ENCODE results near the gene SAYSD1.

Gene SAYSD1

DNA sequence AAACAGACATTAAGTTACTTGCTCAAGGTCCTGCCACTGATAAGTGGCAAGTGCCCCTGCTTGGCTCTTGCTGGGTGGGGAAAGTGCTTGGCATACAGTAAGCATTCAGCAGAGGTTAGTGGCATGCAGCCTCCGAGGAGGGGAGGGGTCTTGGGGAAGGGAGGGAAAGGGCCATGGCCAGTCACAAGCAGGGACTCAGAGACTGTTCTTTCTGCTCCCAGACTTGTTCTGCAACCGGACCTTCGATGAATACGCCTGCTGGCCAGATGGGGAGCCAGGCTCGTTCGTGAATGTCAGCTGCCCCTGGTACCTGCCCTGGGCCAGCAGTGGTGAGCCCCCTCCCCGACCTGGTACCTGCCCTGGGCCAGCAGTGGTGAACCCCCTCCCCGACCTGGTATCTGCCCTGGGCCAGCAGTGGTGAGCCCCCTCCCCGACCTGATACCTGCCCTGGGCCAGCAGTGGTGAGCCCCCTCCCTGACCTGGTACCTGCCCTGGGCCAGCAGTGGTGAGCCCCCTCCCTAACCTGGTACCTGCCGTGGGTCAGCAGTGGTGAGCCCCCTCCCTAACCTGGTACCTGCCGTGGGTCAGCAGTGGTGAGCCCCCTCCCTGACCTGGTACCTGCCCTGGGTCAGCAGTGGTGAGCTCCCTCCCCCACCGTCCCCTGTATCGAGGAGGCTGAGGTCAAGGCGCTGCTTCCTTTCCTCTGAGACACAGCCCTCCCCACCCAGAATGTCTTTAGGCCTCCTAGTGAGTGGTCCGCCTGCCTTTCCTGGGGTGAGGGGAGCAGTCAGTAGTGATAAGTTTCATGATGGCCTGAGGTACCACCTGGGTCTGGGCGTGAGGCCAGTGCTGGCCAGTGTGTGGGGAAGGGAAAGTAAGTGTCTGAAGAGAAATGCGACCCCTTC is 57.5 kb downstream of the SAYSD1 start:
- H2AFZ ChIP-seq (ENCODE audit: low read length) = no peak overlapping the region
- no peak overlapping the region for H3K27ac ChIP-seq (ENCODE audit: low read length)
- H3F3A ChIP-seq (ENCODE audit: insufficient read depth, low read length) = no peaks in the 10 kb centered on the region
- H4K20me1 ChIP-seq (ENCODE audit: insufficient read depth, low read length) = no peaks in the 10 kb centered on the region
- no peak overlapping the region for H3K9ac ChIP-seq (ENCODE audit: low read length)
- H3K4me1 ChIP-seq (ENCODE audit: low read length) = no peaks in the 10 kb centered on the region
- H3K4me2 ChIP-seq (ENCODE audit: low read depth, low read length) = no peak overlapping the region
- H3K4me3 ChIP-seq (ENCODE audit: low read length) = no peak overlapping the region
- no peak for DNase-seq
- no peaks in the 10 kb centered on the region for H3K79me2 ChIP-seq (ENCODE audit: low read length)
- no peaks in the 10 kb centered on the region for H3K36me3 ChIP-seq (replicated peaks; ENCODE audit: insufficient read depth, low read length)
- no peaks in the 10 kb centered on the region for H3K9me2 ChIP-seq (replicated peaks; ENCODE audit: insufficient read depth, low read length)
- H3K27me3 ChIP-seq (replicated peaks; ENCODE audit: insufficient read depth, low read length) = no peaks in the 10 kb centered on the region
- no peak for TF ChIP-seq EZH2phosphoT487 (IDR thresholded peaks at IDR 0.05; ENCODE audit: low read length)
- no peak for TF ChIP-seq EZH2 (optimal IDR thresholded peaks at IDR 0.05; ENCODE audit: low read depth, low read length)
- TF ChIP-seq CTCF (IDR thresholded peaks at IDR 0.05; ENCODE audit: low read length) = no peak
- H3K9me3 ChIP-seq (replicated peaks; ENCODE audit: insufficient read depth, low read length) = no peaks in the 10 kb centered on the region

DNA sequence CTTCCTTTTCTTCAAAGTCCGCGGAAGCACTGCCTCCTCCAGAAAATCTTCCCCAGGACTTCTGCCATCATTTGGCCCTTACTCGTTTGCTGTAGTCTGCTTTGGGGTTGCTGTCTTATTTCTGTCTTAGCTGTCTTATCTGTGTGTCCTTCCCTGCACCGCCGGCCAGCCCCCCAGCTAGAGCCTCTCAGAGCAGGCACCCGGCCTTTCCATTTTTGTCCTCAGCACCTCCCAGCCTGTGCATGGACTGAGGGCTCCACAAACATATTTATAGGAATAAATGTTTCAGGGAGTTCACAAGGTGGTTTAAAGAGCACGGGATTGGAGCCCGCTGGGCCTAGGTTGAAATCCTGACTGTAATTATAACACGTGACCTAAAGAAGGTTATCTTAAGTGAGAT is 58.3 kb downstream of the SAYSD1 start:
- H3K36me3 ChIP-seq (replicated peaks; ENCODE audit: insufficient read depth, low read length) = no peaks in the 10 kb centered on the region
- no peaks in the 10 kb centered on the region for H3K4me1 ChIP-seq (ENCODE audit: low read length)
- H3K4me2 ChIP-seq (ENCODE audit: low read depth, low read length) = no peak overlapping the region
- TF ChIP-seq EZH2 (optimal IDR thresholded peaks at IDR 0.05; ENCODE audit: low read depth, low read length) (no peak), EZH2phosphoT487 (IDR thresholded peaks at IDR 0.05; ENCODE audit: low read length) (no peak), CTCF (IDR thresholded peaks at IDR 0.05; ENCODE audit: low read length) (no peak)
- no peak overlapping the region for H2AFZ ChIP-seq (ENCODE audit: low read length)
- no peaks in the 10 kb centered on the region for H3F3A ChIP-seq (ENCODE audit: insufficient read depth, low read length)
- no peak overlapping the region for H3K27ac ChIP-seq (ENCODE audit: low read length)
- H3K9ac ChIP-seq (ENCODE audit: low read length) = no peak overlapping the region
- H3K79me2 ChIP-seq (ENCODE audit: low read length) = no peaks in the 10 kb centered on the region
- H3K9me2 ChIP-seq (replicated peaks; ENCODE audit: insufficient read depth, low read length) = no peaks in the 10 kb centered on the region
- no peaks in the 10 kb centered on the region for H3K27me3 ChIP-seq (replicated peaks; ENCODE audit: insufficient read depth, low read length)
- no peaks in the 10 kb centered on the region for H3K9me3 ChIP-seq (replicated peaks; ENCODE audit: insufficient read depth, low read length)
- no peak for DNase-seq
- H3K4me3 ChIP-seq (ENCODE audit: low read length) = no peak overlapping the region
- no peaks in the 10 kb centered on the region for H4K20me1 ChIP-seq (ENCODE audit: insufficient read depth, low read length)

GRCh38 chr6:39056191-39056590 is 58.8 kb downstream of the SAYSD1 start:
- TF ChIP-seq EZH2 (optimal IDR thresholded peaks at IDR 0.05; ENCODE audit: low read depth, low read length) = no peak
- TF ChIP-seq EZH2phosphoT487 (IDR thresholded peaks at IDR 0.05; ENCODE audit: low read length) = no peak
- no peak for TF ChIP-seq CTCF (IDR thresholded peaks at IDR 0.05; ENCODE audit: low read length)
- no peak overlapping the region for H3K4me2 ChIP-seq (ENCODE audit: low read depth, low read length)
- no peak for DNase-seq
- no peaks in the 10 kb centered on the region for H3K27me3 ChIP-seq (replicated peaks; ENCODE audit: insufficient read depth, low read length)
- no peaks in the 10 kb centered on the region for H4K20me1 ChIP-seq (ENCODE audit: insufficient read depth, low read length)
- H3K36me3 ChIP-seq (replicated peaks; ENCODE audit: insufficient read depth, low read length) = no peaks in the 10 kb centered on the region
- H3K9me2 ChIP-seq (replicated peaks; ENCODE audit: insufficient read depth, low read length) = no peaks in the 10 kb centered on the region
- no peak overlapping the region for H3K27ac ChIP-seq (ENCODE audit: low read length)
- no peak overlapping the region for H2AFZ ChIP-seq (ENCODE audit: low read length)
- H3K4me1 ChIP-seq (ENCODE audit: low read length) = no peaks in the 10 kb centered on the region
- H3K9ac ChIP-seq (ENCODE audit: low read length) = no peak overlapping the region
- no peaks in the 10 kb centered on the region for H3F3A ChIP-seq (ENCODE audit: insufficient read depth, low read length)
- H3K4me3 ChIP-seq (ENCODE audit: low read length) = no peak overlapping the region
- no peaks in the 10 kb centered on the region for H3K9me3 ChIP-seq (replicated peaks; ENCODE audit: insufficient read depth, low read length)
- H3K79me2 ChIP-seq (ENCODE audit: low read length) = no peaks in the 10 kb centered on the region
